ENCODE results near the gene NOS2.

Gene NOS2

GRCh38 chr17:27818401-27819105, 18.2 kb upstream of the NOS2 start:
- no peak for DNase-seq (ENCODE audit: low read depth)

DNA sequence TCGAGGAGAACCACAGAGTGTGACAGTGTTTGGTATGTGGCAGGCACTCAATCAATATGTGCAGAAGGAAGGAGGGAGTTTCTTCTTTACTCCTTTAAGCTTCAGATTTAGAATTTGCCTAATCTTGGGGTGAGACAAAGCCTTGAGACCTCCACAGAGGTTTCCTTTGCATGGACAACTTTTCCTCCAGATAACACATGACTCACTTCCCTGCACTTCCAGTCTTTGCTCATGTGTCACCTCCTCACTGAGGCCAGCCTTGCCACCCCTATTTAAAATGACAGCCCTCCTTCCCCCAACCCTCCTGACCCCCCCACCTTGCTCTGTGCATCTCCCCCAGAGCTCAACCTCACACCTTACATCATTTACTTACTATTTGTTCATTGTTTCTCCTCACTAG, 17.4 kb upstream of the NOS2 start:
- no peak for DNase-seq (ENCODE audit: low read depth)

- DNase-seq (ENCODE audit: low read depth), result no peak
Observed at GRCh38 chr17:27816946-27817345, 16.6 kb upstream of the NOS2 start.

DNA sequence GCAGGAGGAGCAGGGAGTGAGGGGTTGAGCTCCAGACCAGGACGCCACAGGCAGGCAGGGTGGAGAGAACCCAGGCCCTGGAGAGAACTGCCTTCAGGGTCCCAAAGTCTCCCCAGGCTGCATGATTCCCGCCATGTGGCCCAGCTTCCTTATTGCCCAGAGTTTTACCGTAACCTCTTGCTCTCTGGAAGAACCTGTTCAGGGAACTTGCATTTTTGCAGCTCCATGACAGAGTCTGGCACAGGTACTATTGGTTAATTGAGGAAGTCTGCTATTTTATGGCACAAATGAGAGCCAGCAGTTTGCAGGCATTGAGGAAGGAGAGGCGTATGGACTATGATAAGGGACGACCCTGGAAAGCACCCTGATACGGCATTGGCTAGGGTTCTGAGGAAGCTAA, 11.6 kb upstream of the NOS2 start:
- no peak for DNase-seq (ENCODE audit: low read depth)

GRCh38 chr17:27810902-27811557, 10.7 kb upstream of the NOS2 start:
- DNase-seq (ENCODE audit: low read depth), result no peak

DNA sequence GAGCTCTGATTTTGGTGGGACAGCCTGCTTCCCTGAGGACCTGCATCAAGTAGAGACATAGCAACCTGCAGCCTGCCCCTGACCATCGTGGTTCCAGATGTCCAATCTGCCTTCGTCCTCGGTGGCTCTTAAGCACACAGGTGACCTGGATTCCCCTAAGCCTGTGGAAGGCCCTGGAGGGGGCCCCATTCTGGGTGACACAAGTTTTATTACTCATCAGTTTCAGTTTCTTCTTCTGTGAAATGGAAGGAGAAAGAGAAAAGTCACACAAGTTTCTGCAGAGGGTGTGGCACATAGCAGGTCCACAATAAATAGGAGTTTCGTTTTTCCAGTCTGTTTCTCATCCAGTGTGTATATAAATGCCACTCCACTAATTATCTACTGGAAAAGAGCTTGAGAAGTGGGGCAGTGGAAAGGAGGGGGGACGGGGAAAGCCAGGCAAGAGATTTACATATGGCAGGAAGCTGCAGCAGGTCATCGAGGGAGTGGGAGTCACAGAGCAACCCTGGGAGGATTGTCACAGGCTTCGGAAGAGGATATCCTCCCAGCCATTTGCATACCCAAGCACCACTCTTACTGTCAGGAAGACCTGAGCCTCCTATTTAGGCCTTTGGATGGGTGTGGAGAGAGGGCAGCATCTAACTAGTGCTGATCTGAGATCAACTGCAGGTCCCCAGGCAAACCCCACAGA, 10.0 kb upstream of the NOS2 start:
- DNase-seq (ENCODE audit: low read depth), result no peak

DNA sequence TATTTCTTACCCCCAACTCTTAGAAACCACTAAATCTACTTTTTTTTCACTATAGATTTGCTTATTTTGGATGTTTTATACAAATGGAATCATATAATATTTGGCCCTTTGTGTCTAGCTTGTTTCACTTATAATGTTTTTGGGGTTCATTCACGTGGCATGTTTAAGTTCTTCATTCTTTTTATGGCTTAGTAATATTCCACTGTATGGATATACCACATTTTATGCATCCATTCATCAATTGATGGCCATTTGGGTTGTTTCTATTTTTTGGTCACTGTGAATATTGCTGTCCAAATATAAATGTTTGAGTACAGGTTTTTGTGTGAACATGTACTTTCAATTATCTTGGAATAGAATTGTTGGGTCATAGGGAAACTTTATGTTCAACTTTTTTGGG, 9.2 kb upstream of the NOS2 start:
- no peak for DNase-seq (ENCODE audit: low read depth)

DNA sequence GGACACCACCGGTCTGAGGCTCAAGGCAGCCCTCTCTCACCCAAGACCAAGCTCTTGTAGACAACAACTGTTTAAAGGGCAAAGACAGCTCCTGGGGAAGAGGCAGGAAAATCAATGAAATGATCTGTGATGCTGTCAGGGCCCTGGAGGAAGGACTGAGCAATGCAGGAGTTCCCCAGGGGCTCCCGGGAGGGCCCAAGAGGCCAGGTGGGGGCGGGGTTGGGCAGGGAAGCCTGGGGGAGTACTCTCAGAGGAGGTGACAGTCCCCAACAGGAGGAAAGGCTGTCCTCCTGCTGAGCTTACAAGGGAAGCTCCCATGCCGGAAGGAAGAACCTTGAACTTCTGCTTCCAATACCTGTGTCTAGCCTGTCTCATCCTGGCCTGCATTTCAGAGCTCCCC, 8.3 kb upstream of the NOS2 start:
- DNase-seq (ENCODE audit: low read depth), result no peak

GRCh38 chr17:27807567-27808470, 7.5 kb upstream of the NOS2 start:
- no peak for DNase-seq (ENCODE audit: low read depth)

- peak; percentile 35 for DNase-seq (ENCODE audit: low read depth)
Observed at GRCh38 chr17:27805520-27806146, 5.3 kb upstream of the NOS2 start.

DNA sequence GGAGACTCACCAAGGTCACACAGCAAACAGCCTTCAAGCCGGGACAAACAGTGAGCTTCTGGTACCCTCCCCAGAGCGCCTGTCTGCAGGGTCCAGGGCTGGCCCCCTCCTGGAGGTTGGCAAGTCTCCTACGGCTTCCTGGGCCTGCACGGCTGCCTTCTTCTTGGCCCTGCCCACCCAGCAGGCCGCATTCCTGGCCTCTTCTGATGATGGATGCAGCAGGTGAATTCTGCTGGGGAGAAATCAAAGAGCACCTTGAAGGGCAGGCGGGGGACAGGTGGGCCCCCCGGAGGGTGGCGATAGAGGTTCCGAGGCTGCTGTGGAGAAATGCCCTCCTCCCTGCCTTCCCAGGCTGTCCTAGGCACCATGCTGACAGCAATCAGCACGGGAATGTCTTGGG, 3.8 kb upstream of the NOS2 start:
- no peak for DNase-seq (ENCODE audit: low read depth)

GRCh38 chr17:27802962-27803680, 2.8 kb upstream of the NOS2 start:
- DNase-seq (ENCODE audit: low read depth), result no peak

DNA sequence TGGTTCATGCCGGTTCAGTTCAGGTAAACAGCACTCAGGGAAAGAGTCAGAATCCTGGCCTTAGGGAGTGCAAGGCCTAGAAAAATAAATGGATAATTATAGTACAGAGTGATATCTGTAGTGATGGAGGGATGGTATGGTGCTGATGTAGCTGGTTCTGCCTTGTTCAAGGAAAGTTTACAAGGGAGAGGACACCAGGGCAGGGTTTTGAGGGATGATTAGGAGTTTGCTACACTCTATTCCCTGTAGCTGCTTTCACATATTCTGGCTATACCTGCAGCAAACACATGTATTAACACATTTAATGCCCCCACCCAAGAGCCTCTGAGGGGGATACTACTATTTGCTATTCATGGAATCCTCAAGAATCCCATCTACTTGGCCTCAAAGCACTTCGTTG, 1.7 kb upstream of the NOS2 start:
- DNase-seq (ENCODE audit: low read depth), result no peak

- no peak for DNase-seq (ENCODE audit: low read depth)
Observed at GRCh38 chr17:27798376-27798775, 2.0 kb downstream of the NOS2 start.

GRCh38 chr17:27797390-27798091, 2.8 kb downstream of the NOS2 start:
- no peak for DNase-seq (ENCODE audit: low read depth)

DNA sequence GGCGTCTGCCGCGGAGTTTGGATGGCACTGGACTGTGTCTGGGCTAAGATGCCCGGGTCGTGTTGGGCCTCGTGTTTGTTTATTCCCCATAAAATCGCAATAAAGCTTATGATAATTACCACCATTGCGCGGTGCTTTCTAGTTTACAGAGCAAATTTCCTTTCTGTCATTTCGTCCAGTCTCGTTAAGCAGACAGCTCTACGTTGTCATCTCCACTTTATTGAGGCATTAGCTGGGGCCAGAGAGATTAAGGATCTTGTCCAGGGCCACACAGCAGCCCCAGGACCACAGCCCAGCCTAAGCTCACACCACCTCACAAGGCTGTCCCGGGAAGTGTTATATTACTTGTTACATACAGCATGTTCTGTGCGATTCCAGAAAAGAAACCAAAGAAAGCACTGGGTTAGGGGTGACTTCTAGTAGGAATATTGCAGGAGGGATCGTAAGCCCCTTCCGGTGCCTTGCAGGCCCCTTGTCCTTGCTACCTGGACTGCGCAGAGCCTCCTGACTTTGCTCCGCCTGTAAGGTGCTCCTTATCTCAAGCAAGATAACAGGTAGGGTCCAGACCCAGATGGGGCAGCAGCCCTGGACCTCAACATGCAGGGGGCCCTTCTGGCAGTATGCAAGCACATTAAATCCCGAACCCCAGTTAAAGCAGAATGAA, 6.3 kb downstream of the NOS2 start:
- no peak for DNase-seq (ENCODE audit: low read depth)

DNA sequence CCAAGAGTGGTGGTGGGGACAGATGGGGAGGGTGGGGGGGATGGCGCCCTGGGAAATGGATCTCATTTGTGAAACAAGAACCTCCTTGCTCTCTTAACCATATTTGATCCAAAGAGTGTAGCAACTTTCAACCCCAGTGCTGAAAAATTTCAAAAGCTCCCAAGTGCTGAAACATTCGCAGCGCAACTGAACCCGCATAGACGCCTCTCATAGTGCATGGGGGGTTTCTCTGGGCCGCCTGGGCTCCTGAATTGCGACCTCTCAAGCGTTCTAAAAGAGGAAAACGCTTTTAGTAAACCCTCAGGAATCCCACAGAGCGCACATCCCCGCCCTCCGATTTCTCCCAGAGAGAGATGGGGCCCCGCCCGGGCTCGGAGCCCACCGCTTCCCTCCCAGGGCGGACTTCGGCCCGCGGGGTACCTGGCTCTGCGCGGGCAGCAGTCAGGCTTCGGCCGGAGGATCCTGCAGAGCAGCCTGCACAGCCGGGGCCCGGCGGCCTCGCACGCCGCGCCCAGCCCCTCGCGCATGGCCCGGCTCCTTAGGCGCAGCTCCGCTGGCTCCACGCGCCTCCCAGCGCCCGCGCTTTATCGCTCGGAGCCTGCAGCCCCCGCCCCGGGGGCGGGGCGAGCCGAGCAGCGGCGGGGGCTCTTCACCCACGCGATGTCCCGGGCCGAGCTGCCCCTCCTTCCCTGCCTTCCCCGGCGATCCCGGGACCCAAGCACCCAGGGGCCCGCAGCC, 7.0 kb downstream of the NOS2 start:
- no peak for DNase-seq (ENCODE audit: low read depth)

- no peak for DNase-seq (ENCODE audit: low read depth)
Observed at GRCh38 chr17:27792095-27792494, 8.2 kb downstream of the NOS2 start.

DNA sequence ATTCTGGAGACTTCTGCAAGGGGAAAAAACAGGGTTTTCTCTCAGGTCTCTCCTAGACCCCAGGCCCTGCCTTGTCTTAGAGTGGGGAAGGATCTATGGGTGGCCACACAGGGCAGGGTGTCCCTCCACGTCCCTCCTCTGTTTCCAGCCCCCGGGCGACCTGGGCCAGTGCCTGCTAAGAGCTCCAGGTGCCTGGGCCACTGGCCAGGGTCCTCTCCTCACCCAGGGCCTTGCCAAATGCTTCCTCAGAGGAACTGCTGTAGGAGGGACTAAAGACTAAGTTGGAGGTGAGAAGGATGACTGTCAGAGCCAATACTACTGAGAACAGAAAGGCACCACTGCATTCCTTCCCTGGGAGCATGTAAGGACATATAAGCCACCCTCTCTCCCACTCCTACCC, 11.4 kb downstream of the NOS2 start:
- no peak for DNase-seq (ENCODE audit: low read depth)
